Kidney epithelial cell (primary cell): Measurements from ENCODE around the gene BRMS1L. TPM values are rescaled to one million over a fixed set of nuclear protein-coding genes. Genes with fewer than 3 reads are reported as not detected.
"Not testable (repeated sequence)": the region's sequence is repeated elsewhere in the genome, so short reads cannot be mapped to it uniquely, and the experiment has no call there.

ENCODE experiments used
- DNase-seq: peaks from one replicate; pipeline ENCODE4 v3.0.0-alpha.2; 2010; ENCODE audit warnings: low read depth
- H3K27me3 ChIP-seq: 2 replicates; pipeline ENCODE4 v1.6.0; 2011; ENCODE audit warnings: low read length; ENCODE audit not compliant: control insufficient read depth, insufficient read depth
- H3K36me3 ChIP-seq: 2 replicates; pipeline ENCODE4 v1.5.1; 2011; ENCODE audit warnings: low read length; ENCODE audit not compliant: control insufficient read depth, insufficient read depth
- H3K4me3 ChIP-seq: 2 replicates; pipeline ENCODE4 v1.5.1; 2011; ENCODE audit warnings: low read depth, mild to moderate bottlenecking, control low read depth, low read length
- CTCF ChIP-seq: IDR thresholded peaks from 2 replicates; pipeline ENCODE4 v1.5.1; 2011; ENCODE audit warnings: mild to moderate bottlenecking, moderate library complexity, low read length, control low read depth, inconsistent platforms; ENCODE audit not compliant: insufficient read depth, poor library complexity, severe bottlenecking
- total RNA-seq: library from RNA; depleted of rRNA; stranded (reverse); fragments of >200 nt; gene quantifications from 2 replicates; pipeline ENCODE4 v1.2.3, GENCODE V29; 2015

BRMS1L gene
- total RNA-seq, 1 donor from 2014 or later = 5.6 TPM

DNA sequence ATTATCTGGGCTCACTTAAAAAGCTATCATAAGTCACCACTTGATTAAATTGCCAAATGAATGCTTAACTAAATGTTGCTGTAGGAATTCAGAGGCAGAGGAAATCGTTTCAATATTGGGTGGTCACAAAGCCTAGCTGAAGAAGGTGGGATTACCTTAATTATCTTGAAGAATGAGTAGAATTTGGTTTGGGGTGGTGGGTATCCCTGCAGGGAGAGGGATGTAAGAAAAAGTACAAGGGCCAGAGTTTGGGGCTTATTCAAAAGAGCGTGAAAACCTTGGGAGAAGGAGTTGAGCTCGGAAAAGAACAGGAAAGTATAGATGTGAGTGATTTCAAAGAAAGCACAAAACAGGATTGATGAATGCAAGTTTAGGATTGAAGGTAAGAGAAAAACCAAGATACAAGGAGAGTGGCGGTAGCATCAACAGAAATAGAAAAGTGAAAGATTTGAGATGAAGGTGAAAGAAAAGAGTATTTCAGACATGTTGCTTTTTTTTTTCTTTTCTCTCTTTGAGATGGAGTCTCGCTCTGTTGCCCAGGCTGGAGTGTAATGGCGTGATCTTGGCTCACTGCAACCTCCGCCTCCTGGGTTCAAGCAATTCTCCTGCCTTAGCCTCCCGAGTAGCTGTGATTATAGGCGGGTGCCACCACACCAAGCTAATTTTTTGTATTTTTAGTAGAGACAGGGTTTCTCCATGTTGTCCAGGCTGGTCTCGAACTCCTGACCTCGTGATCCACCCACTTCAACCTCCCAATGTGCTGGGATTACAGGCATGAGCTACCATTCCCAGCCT is 1.7 kb downstream of the BRMS1L start:
- Histone ChIP-seq H3K4me3 (no peak overlapping the region), H3K27me3 (no peaks in the 10 kb centered on the region), H3K36me3 (no peaks in the 10 kb centered on the region)
- TF ChIP-seq CTCF = no peak
- no peak for DNase-seq

DNA sequence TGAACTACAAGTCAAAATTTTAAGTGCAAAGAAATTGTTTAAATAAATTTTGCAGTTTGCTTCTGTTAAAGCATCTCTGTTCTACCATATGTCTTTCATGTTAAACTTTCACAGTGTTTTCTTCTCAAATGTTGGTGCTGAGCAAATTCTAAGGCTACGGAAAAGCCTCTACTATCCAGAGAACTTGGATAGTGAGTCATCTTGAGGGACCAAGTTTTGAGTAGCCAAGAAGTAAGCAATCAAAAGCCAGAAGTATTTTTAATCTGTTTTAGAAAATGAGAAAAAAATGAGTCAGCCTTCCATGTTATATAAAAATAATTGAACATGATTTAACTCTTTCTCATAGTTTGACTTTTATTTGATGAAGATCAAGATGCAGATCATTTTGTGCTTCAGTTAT is 3.3 kb downstream of the BRMS1L start:
- Histone ChIP-seq H3K4me3 (no peak overlapping the region), H3K27me3 (no peaks in the 10 kb centered on the region), H3K36me3 (no peaks in the 10 kb centered on the region)
- TF ChIP-seq CTCF = no peak
- no peak for DNase-seq

- H3K27me3 ChIP-seq = no peaks in the 10 kb centered on the region
- TF ChIP-seq CTCF = no peak
- DNase-seq = no peak
- no peak overlapping the region for H3K4me3 ChIP-seq
- H3K36me3 ChIP-seq = no peaks in the 10 kb centered on the region
These were observed 9.3 kb downstream of the BRMS1L start for GRCh38 chr14:35835208-35835982.

- not testable (repeated sequence) for DNase-seq, H3K27me3 ChIP-seq, H3K4me3 ChIP-seq, H3K36me3 ChIP-seq
These were observed 15.6 kb downstream of the BRMS1L start for GRCh38 chr14:35841704-35842103.

DNA sequence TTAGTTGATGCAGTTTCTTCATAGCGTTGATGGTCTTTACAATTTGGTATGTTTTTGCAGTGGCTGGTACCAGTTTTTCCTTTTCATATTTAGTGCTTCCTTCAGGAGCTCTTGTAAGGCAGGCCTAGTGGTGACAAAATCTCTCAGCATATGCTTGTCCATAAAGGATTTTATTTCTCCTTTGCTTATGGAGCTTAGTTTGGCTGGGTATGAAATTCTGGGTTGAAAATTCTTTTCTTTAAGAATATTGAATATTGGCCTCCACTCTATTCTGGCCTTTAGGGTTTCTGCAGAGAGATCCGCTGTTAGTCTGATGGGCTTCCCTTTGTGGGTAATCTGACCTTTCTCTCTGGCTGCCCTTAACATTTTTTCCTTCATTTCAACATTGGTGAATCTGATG is 16.1 kb downstream of the BRMS1L start:
- not testable (repeated sequence) for DNase-seq, H3K36me3 ChIP-seq, H3K27me3 ChIP-seq, H3K4me3 ChIP-seq

DNA sequence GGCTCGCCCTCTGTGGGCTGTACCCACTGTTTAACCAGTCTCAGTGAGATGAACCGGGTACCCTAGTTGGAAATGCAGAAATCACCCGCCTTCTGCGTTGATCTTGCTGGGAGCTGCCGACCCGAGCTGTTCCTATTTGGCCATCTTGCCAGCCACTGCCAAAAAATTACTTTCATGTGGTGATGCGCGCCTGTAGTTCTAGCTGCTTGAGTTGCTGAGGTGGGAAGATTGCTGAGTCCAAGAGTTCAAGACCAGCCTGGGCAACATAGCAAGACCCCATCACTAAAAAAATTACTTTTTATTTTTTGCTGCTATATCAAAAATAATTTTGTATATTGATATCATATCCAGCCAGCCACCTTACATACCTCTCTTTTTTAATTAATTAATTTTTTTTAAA is 18.4 kb downstream of the BRMS1L start:
- no peak for TF ChIP-seq CTCF
- no peak for DNase-seq
- Histone ChIP-seq H3K27me3 (no peaks in the 10 kb centered on the region), H3K4me3 (no peak overlapping the region), H3K36me3 (no peaks in the 10 kb centered on the region)

GRCh38 chr14:35847636-35848035 is 21.5 kb downstream of the BRMS1L start:
- Histone ChIP-seq H3K36me3 (no peaks in the 10 kb centered on the region), H3K4me3 (no peak overlapping the region), H3K27me3 (no peaks in the 10 kb centered on the region)
- DNase-seq = no peak
- TF ChIP-seq CTCF = no peak
